ENCODE measurements around the gene ZGLP1. TPM values are rescaled to one million over a fixed set of nuclear protein-coding genes. Genes with fewer than 3 reads are reported as not detected.

The ZGLP1 gene
- total RNA-seq, 2 donors from 2014 or later = 5.4 to 6.6 TPM

GRCh38 chr19:10266706-10267105 is 42.9 kb downstream of the ZGLP1 start:
- peaks cover 19% of the 10 kb centered on the region for H3K36me3 Mint-ChIP-seq (ENCODE audit: low read depth)
- H3K27me3 Mint-ChIP-seq = no peaks in the 10 kb centered on the region
- ATAC-seq (replicated peaks) = no peak
- H3K27ac Mint-ChIP-seq = no peak overlapping the region
- H3K4me1 Mint-ChIP-seq = no peaks in the 10 kb centered on the region
- no peaks in the 10 kb centered on the region for H3K9me3 Mint-ChIP-seq
- H3K4me3 Mint-ChIP-seq = no peak overlapping the region

- no peak for ATAC-seq (replicated peaks)
- Mint-ChIP-seq H3K4me3 (no peak overlapping the region), H3K9me3 (no peaks in the 10 kb centered on the region), H3K4me1 (peaks cover 5% of the 10 kb centered on the region), H3K36me3 (ENCODE audit: low read depth) (peaks cover 22% of the 10 kb centered on the region), H3K27ac (no peak overlapping the region), H3K27me3 (no peaks in the 10 kb centered on the region)
Measured at GRCh38 chr19:10262771-10263170, 46.8 kb downstream of the ZGLP1 start.

GRCh38 chr19:10260141-10260584 is 49.5 kb downstream of the ZGLP1 start:
- Mint-ChIP-seq H3K4me1 (peaks cover 5% of the 10 kb centered on the region), H3K9me3 (no peaks in the 10 kb centered on the region), H3K36me3 (ENCODE audit: low read depth) (peaks cover 48% of the 10 kb centered on the region), H3K27me3 (no peaks in the 10 kb centered on the region), H3K4me3 (peak overlapping the region; percentile 84), H3K27ac (peak overlapping the region; percentile 94)
- ATAC-seq (replicated peaks) = peak; percentile 85

GRCh38 chr19:10259162-10259905 is 50.3 kb downstream of the ZGLP1 start:
- H3K4me1 Mint-ChIP-seq = peaks cover 5% of the 10 kb centered on the region
- H3K27me3 Mint-ChIP-seq = no peaks in the 10 kb centered on the region
- peak overlapping the region; percentile 84 for H3K4me3 Mint-ChIP-seq
- no peaks in the 10 kb centered on the region for H3K9me3 Mint-ChIP-seq
- peak; percentile 80 for ATAC-seq (replicated peaks)
- peaks cover 57% of the 10 kb centered on the region for H3K36me3 Mint-ChIP-seq (ENCODE audit: low read depth)
- peak overlapping the region; percentile 94 for H3K27ac Mint-ChIP-seq

GRCh38 chr19:10258080-10258710 is 51.4 kb downstream of the ZGLP1 start:
- H3K4me3 Mint-ChIP-seq = no peak overlapping the region
- peaks cover 13% of the 10 kb centered on the region for H3K4me1 Mint-ChIP-seq
- no peaks in the 10 kb centered on the region for H3K27me3 Mint-ChIP-seq
- H3K9me3 Mint-ChIP-seq = no peaks in the 10 kb centered on the region
- no peak overlapping the region for H3K27ac Mint-ChIP-seq
- ATAC-seq (replicated peaks) = no peak
- H3K36me3 Mint-ChIP-seq (ENCODE audit: low read depth) = peaks cover 68% of the 10 kb centered on the region

- peaks cover 77% of the 10 kb centered on the region for H3K36me3 Mint-ChIP-seq (ENCODE audit: low read depth)
- no peaks in the 10 kb centered on the region for H3K27me3 Mint-ChIP-seq
- H3K4me1 Mint-ChIP-seq = peaks cover 13% of the 10 kb centered on the region
- H3K27ac Mint-ChIP-seq = peak overlapping the region; percentile 27
- ATAC-seq (replicated peaks) = no peak
- H3K4me3 Mint-ChIP-seq = no peak overlapping the region
- H3K9me3 Mint-ChIP-seq = no peaks in the 10 kb centered on the region
Measured at GRCh38 chr19:10256970-10257615, 52.5 kb downstream of the ZGLP1 start.

- Mint-ChIP-seq H3K4me3 (no peak overlapping the region), H3K9me3 (no peaks in the 10 kb centered on the region), H3K27ac (no peak overlapping the region), H3K4me1 (peaks cover 13% of the 10 kb centered on the region), H3K27me3 (no peaks in the 10 kb centered on the region), H3K36me3 (ENCODE audit: low read depth) (peaks cover 82% of the 10 kb centered on the region)
- ATAC-seq (replicated peaks) = no peak
Measured at GRCh38 chr19:10256551-10256950, 53.1 kb downstream of the ZGLP1 start.

- Mint-ChIP-seq H3K9me3 (no peaks in the 10 kb centered on the region), H3K27ac (no peak overlapping the region), H3K36me3 (ENCODE audit: low read depth) (peaks cover 83% of the 10 kb centered on the region), H3K4me3 (no peak overlapping the region), H3K27me3 (no peaks in the 10 kb centered on the region), H3K4me1 (peaks cover 13% of the 10 kb centered on the region)
- ATAC-seq (replicated peaks) = no peak
Measured at GRCh38 chr19:10255358-10255757, 54.3 kb downstream of the ZGLP1 start.

Other genes starting within 250 kb of the ZGLP1 start
- 10 to 100 TPM; 52.5 to 65.0 TPM for gene SHFL, start 223.5 kb downstream of the ZGLP1 start, total RNA-seq
- gene ANGPTL6, start 207.1 kb downstream of the ZGLP1 start, total RNA-seq = 10 to 100 TPM in 1 of 2 donors, 1 to 10 TPM in 1; 5.7 to 47.0 TPM
- 100 to 1,000 TPM; 205 to 372 TPM for gene PPAN, start 203.5 kb downstream of the ZGLP1 start, total RNA-seq
- gene P2RY11, start 198.1 kb downstream of the ZGLP1 start, total RNA-seq = 100 to 1,000 TPM; 114 to 237 TPM
- gene EIF3G, start 189.9 kb downstream of the ZGLP1 start, total RNA-seq = 100 to 1,000 TPM; 174 to 235 TPM
- gene DNMT1, start 114.9 kb downstream of the ZGLP1 start, total RNA-seq = 100 to 1,000 TPM; 300 to 434 TPM
- gene S1PR2, start 78.5 kb downstream of the ZGLP1 start, total RNA-seq = 10 to 100 TPM in 1 of 2 donors, 1 to 10 TPM in 1; 7.9 to 17.1 TPM
- 100 to 1,000 TPM in 1 of 2 donors, 10 to 100 TPM in 1; 61.1 to 142 TPM for gene MRPL4, start 57.6 kb downstream of the ZGLP1 start, total RNA-seq
- 10 to 100 TPM; 47.8 to 88.5 TPM for gene ICAM1, start 38.7 kb downstream of the ZGLP1 start, total RNA-seq
- 1 to 10 TPM in 1 of 2 donors, under 1 TPM in 1; 0.78 to 2.2 TPM for gene ICAM4, start 22.9 kb downstream of the ZGLP1 start, total RNA-seq
- 1 to 10 TPM in 1 of 2 donors, under 1 TPM in 1; 0.71 to 8.6 TPM for gene ICAM5, start 19.9 kb downstream of the ZGLP1 start, total RNA-seq
- gene FDX2, start 6.2 kb upstream of the ZGLP1 start, total RNA-seq = 10 to 100 TPM; 12.3 to 20.1 TPM
- gene RAVER1, start 23.7 kb upstream of the ZGLP1 start, total RNA-seq = 10 to 100 TPM; 66.3 to 88.7 TPM
- gene ICAM3, start 29.8 kb upstream of the ZGLP1 start, total RNA-seq = 100 to 1,000 TPM; 144 to 228 TPM
- 100 to 1,000 TPM; 221 to 245 TPM for gene TYK2, start 70.8 kb upstream of the ZGLP1 start, total RNA-seq
- 100 to 1,000 TPM; 140 to 226 TPM for gene CDC37, start 93.7 kb upstream of the ZGLP1 start, total RNA-seq
- gene PDE4A, start 110.7 kb upstream of the ZGLP1 start, total RNA-seq = 1 to 10 TPM; 9.0 to 9.1 TPM
- gene KEAP1, start 193.5 kb upstream of the ZGLP1 start, total RNA-seq = 10 to 100 TPM; 71.5 to 99.6 TPM
- gene S1PR5, start 207.6 kb upstream of the ZGLP1 start, total RNA-seq = under 1 TPM in 1 of 2 donors, not detected in 1; 0.11 TPM
- gene ATG4D, start 234.1 kb upstream of the ZGLP1 start, total RNA-seq = 10 to 100 TPM; 27.4 to 37.8 TPM

Data from activated T-helper 17 cell treated with anti-CD3 and anti-CD28 coated beads, Interleukin-2, amount 50 U/mL, for 72 hours (primary cell).